Measurements from ENCODE around the gene ANAPC4.

Gene ANAPC4

DNA sequence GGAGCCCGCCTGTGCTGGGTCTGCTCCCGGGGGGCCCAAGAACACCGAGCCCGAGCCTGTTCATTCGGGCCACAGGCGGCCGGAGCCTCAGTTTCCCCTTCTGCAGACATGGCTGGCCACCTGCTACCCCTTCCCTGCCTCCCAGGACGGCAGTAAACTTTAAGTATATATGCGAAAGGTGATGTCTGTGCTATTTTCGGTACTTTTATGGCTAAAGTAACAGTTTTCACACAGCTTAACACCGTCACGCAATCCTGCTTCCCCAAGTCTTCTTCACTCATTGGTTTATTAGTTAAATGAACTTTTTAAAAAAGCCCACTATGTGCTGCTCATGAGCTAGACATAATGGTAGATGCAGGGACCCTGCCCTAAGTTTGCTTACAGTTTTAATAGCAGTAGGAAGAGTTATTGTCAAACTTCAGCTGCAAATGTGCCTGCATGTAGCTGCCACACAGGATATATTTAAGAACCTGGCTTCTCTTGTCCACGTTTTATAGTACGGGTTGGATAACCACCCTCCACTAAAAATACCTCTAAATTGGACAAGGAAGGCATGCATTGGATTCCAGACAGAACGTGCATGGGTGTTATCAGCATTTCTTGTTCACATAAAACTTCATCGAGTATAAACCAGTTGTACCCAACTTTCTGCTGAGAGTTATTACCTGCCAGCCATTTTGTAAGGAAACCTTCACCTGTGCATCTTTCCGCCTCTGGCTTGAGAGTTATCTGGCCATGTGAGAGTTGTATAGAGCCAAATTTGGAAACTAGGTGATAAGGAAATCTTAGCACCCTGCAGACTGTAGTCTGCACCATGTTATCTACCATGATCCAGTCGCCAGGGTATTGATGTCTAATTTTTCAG is 741 bp downstream of the ANAPC4 start:
- no peak for DNase-seq (ENCODE audit: low spot score)

DNA sequence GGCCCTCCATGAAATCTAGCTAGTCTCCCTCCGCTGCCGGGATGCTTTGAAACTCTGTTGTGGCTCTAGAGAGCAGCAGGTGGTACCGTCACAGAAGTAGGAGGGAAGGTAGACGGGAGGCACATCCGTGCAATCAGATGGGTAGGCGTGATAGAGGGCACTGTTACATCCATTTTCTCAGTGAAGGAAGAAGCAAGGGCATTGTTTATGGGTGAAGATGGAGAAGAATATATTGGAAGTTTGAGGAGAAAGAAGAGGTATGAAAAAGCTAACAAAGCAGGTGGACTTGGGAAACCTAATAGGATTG is 1.3 kb downstream of the ANAPC4 start:
- no peak for DNase-seq (ENCODE audit: low spot score)

DNA sequence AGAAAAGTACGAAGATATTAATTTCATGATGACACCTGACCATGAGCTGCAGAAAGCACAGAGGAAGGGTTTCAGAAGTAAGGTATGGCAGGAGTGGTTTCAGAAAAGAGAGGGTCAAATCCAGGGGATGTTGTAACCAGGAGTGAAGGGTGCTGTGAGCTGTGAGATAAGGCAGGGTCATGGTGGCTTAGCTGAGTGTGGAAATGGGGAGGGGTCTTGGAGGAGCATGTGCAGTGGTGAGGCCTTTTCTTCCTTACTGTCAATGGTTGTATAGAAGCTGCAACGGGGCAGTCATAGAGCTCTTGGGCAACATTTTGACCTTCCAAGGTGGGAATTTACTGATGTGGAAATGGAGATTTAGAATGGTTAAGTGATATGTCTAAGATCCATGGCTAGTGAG is 2.5 kb downstream of the ANAPC4 start:
- no peak for DNase-seq (ENCODE audit: low spot score)

DNA sequence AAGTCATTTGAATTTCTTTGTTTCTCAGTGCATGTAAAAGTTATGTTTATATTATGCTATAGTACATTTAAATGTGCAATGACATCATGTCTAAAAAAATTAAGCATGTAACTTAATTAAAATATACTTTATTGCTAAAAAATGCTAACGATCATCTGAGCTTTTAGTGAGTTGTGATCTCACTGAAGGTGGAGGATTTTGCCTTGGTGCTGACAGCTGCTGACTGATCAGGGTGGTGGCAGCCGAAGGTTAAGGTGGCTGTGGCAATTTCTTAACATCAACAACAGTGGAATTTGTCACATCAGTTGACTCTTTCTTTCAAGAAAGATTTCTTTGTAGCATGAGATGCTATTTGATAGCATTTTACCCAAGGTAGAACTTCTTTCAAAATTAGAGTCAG is 6.6 kb downstream of the ANAPC4 start:
- no peak for DNase-seq (ENCODE audit: low spot score)

DNA sequence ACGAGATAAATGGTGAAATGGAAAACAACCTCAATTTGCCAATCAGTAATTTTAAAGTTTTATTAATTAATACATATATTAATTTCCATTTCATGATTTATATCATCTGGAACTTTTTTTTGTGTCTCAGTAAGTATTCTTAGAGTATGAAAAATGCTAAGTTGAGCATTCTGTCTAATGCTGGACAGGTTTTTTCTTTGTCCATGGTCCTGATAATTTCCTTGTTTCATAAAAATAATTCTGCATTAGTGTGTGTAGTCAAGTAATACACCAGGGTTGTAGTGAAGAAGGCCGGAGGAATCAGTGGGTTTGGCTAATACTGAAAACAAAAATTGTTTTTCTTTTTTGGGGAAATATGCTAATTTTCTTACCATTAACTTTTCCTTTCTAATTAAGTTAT is 9.9 kb downstream of the ANAPC4 start:
- DNase-seq (ENCODE audit: low spot score) = no peak

DNA sequence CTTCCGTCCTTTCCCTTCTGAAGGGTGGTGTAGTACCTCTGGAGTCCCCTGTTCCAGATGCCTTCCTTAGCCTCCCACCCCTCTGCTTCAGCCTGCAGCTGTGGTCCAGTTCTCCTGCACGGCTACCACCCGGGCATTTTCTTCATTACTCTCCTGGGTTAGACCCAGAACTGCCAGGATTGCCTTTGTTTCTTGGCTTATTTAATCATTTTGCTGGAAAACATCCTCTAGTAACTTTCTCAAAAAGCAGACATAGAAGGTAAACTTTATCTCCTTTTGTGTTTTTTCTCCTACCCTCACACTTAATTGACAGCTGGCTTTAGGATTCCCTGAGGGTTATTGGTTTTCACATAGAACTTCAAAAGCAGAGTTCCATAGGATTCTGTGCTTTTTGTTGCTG is 20.2 kb downstream of the ANAPC4 start:
- DNase-seq (ENCODE audit: low spot score) = no peak

DNA sequence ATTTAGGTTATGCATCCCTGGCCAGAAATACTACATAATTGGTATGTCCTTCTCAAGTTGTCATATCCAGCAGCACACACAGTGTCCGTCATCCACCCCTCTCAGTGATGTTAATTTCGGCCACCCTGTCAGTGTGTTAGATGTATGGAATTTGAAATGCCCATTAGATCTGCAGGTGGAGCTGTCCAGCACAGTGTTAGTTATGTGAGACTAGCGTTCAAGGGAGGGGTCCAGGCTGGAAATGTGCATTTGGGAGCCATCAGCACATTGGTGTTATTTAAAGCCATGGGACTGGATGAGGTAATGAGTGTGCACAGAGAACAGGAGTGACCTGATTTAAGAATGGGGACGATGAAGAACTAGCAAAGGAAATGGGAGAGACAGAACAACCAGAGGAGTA is 22.4 kb downstream of the ANAPC4 start:
- DNase-seq (ENCODE audit: low spot score) = no peak

DNA sequence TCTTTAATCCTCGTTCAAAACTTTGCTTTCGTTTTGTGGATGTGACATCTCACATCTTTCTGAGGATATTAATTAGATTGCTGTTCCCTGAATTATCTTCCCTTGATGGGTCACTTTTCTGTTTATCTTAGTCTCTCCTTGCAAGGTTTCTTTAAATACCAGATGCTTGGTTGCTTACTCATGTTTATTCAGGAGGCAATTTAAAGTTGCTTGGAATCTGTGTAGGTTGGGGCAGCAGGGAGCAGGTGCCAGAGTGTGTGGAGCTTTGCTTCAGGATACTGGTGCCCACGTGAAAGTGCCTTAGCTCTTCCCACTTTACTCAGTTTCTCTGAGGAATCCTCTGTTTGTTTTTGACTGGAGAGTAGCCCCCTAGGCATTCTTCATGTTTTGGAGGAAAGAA is 24.0 kb downstream of the ANAPC4 start:
- no peak for DNase-seq (ENCODE audit: low spot score)

DNA sequence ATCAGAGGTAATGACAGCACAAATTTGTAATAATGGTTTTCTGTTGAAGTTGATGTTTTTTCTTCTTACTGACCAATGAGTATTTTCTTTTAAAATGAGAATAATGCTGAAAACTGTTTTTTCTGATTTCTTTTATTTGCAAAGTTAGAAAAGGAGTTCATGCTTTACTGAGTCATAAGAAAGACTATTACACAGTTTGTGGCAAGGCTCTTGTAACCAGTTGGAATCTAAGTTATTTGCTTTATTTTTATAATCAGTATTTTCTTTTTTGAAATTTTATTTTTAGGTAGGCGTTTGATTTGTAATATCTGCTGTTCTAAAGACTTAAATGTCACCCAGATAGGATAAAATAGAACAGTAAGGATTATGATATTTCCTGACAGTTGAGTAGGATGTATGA is 25.5 kb downstream of the ANAPC4 start:
- no peak for DNase-seq (ENCODE audit: low spot score)

DNA sequence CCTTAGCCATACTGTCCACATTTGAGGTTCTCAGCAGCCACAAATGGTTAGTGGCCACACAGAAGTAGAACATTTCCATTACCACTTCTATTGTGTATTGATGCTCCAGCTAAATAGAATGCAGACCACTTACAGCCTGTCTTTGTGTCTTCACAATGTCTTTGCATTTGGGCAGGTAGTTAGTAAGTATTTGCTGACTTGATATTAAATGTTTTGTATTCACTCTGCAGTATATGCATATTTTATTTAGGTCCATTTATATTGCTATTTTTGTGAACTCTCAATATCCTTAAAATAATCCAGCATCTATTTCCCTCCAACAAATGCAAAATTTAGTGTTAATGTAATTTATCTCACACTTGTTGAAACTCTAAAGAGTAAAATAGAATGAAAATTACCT is 26.6 kb downstream of the ANAPC4 start:
- DNase-seq (ENCODE audit: low spot score) = no peak

DNA sequence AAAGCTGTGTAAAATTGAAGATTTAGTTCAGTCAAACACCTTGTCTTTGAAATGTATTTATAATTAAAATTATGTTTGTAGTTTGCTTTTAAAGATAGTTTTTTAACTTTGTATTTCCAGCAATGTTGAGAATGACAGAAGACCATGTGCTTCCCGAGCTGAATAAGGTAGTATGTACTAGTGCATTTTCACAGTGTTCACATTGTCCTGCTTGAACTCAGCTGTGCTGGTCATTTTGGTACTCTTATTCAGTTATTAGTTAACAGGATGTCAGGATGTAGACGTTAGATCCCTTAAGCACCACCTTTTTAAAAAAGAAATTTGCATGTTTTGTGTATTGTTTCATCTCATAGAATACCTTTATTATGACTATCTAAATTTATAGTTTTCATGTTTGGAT is 28.4 kb downstream of the ANAPC4 start:
- no peak for DNase-seq (ENCODE audit: low spot score)

DNA sequence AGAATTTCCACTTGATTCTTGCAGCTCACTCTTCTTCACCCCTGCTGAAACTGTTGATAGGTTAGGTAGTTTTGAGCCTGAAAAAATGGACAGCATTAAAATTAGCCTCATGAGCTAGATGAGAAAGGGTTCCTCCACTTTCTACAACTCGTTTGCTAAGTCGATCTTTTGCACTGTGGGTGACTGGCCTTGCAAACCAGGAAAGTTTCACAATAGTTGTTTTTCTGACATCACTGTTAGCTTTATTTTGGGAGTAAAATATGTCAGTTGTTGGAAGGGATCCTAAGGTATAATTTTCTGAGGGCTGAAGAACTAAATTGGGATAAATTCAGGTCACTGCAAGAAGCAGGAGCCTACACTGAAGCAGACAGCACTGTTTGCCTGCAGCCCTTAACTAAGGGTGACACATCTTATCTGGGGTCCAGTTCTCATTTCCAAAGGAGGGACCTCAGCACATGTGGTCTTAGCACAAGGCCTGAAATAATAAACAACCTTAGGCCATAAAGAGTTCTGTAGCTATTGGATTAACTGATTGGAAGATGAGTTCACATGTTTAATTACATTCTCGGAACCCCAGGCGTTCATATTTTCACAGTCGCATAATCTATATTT is 29.1 kb downstream of the ANAPC4 start:
- no peak for DNase-seq (ENCODE audit: low spot score)

DNA sequence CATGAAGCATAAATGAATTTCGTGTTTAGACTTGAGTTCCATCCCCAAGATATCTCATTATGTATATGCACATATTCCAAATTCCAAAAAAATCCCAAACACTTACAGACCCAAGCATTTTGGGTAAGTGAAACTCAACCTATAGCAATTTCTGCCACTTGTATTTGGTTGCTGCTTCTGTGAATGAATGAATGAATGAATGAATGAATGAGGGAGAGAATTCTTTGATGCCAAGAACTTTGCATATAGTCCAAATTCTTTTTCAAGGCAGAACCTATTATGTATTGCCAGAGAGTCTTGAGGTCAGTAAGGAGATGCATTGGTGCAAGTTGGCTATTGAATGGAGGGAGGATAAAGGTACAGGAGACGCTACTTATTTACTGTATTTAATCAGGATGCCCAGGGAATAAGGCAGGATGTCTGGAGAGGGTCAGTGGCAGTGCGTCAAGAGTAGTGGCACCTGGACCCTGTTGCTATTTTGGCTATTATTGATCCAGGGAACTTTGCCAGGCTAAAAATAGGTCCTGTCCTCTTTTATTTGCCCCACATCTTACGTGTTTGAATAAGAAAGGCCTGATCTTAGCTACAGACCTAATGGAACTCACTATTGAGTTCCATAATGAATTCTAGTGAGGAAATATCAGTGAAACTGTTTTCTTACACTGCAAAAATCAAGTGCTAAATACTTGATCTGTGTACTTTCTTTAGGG is 33.9 kb downstream of the ANAPC4 start:
- DNase-seq (ENCODE audit: low spot score) = no peak

DNA sequence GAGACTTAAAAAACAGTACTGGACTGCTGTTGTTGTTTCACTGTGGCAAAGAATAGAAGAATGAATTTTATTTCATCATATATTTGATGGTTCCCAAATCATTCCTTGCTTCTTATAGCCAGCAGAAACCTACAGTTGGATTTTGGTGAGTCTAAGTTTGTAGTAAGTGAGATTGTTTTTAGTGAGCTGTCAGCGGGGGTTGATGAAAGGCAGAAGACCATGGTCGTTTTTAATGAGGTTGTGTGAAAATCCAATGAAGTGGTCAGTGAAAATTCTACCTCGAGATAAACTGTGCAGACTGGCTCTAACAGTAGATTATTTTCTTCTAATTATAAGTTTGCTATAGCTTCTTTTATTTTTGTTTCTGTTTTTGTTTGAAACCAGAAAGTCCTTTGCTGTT is 36.2 kb downstream of the ANAPC4 start:
- DNase-seq (ENCODE audit: low spot score) = no peak

DNA sequence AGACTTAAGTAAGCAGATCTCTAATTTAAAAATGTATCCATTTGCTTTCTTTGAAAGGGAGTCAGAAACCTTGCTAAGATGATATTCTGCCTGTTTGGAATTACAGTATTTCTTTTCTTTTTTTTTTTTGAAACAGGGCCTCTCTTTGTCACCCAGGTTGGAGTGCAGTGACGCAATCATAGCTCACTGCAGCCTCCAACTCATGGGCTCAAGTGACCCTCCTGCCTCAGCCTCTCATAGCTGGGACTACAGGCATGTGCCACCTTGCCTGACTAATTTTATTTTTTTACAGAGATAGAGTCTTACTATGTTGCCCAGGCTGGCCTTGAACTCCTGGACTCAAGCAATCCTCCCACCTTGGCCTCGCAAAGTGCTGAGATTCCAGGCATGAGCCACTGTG is 40.0 kb downstream of the ANAPC4 start:
- DNase-seq (ENCODE audit: low spot score) = no peak

DNA sequence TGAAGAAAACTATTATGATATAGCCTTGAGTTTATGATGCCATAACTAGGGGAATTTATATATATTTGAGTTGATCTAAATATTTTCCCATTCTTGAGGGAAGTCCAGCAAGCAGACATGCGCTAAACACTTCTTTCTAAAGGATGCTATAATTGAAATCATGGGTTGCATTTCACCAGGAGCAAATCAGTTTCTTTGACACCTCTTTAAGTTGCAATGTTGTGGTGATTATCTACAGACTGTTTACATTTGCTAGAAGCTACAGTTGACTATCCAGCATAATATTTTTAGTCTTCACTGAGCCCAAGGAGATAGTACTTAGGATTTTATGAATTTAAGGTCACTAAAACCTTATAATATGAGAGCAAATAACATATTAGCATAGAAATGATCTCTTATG is 43.9 kb downstream of the ANAPC4 start:
- no peak for DNase-seq (ENCODE audit: low spot score)

DNA sequence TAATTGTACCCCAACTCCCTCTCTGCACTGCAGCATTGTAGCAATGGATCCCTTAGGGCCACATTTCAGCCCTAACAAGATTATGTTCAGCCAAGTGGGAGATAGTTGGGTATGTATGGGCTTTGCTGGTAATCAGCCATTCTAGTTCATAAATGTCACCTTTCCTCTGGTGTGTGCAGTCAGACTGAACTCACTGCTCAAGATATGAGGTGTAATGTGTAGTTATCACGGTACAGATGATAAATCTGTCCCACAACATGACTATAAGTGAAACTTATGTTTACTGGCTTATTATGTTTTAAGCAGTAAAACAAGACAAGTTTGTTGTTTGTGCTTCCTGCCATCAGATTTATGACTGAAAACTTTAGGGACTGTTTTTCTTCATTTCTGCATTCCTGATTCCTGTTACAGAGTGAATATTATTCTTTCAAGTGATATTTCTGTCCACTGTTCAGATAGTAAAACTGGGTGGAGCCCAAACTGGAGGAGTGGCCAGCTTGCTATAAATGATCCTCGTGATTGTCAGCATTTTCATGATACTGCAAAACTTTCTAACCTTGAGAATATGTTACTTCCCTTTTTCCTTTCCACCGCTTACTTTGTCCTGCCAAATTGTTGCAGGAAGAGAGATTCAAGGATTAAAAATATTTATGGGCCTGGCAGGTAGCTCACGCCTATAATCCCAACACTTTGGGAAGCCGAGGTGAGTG is 44.9 kb downstream of the ANAPC4 start:
- no peak for DNase-seq (ENCODE audit: low spot score)

DNA sequence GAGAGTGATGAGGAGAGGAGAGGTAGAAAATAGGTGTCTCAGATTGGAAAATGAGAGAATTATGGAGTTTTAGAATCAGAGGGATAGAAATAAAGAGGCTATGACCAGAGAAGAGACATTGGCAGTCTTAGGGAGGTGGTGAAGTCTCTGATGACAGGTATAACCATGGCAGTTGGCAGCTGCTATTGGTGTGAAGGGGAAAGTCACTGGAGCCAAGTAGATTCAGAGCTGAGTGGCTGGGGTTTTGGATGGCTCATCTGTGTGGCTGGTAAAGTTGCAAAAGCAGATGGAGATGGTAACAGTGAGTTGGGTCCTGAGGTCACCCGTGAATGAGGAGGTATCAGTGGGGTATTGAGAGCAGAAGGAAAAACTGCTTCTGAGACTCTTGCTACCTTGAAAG is 46.5 kb downstream of the ANAPC4 start:
- no peak for DNase-seq (ENCODE audit: low spot score)

DNA sequence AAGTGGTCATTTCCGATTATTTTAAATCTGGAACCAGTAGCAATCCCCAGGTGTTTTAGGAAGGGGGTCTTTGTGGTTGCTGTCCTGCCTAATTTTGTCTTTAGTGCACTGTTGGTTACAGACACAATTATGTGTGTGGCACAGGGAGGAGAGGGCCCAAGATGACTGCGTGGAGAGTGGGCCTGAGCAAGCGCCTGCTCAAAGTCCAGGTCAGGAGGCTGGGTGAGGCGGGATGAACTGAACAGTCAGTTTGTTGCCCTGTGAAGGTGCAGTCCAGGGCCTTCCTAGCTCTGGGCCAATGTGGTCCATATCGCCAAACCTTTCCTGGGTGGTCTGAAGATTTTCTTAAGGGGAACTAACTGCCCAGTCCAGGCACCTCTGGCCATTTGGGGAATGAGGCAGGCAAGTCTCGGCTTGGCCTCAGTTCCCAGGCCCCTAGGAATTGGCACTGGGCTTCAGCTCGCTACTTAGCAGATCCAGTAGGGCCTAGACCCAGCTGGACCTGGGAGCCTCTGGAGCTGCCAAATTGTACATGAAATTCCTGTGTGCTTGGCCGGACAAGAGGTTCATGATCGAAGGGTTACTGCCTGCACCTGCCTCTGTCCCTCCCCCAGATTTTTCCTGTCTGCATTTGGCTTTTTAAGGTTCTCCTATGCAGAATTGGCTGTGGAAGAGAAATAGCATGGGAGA is 47.6 kb downstream of the ANAPC4 start:
- DNase-seq (ENCODE audit: low spot score) = no peak

DNA sequence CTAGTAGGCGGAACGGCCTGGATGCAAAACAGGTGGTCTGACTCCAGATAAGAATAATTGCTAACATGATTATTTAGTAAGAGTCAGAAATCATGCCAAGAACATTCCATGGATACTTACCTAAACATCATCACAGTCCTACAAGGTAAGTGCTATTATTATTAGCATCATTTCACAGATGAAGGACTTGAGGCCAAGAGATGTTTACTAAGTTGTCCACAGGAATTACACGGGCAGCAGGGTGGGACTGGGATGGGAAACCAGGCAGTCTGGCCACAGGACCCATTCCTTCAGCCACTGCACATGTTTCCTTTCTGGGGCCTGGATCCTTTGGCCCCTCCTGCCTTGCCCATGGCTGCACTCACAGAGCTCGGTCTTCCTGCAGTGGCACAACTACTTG is 48.3 kb downstream of the ANAPC4 start:
- no peak for DNase-seq (ENCODE audit: low spot score)

DNA sequence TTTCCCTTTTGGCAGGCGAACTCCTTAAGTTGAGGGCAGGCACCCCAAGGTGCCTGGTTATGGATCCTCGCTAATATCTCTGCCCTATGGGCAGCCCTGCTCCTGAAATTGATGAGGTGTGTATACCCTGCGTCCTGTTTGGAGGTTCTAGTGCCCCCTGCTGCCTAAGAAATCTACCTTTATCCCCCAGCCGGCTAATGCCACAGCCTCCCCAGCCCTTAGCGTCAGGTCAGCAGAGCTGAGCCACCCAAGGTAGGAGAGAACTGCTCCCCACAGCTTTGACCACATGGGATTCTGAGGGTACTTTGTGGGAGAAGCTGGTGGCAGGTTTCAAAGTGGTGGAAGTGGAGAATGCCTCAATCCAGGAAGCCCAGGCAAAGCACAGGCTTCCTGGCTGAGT is 50.8 kb downstream of the ANAPC4 start:
- DNase-seq (ENCODE audit: low spot score) = no peak

DNA sequence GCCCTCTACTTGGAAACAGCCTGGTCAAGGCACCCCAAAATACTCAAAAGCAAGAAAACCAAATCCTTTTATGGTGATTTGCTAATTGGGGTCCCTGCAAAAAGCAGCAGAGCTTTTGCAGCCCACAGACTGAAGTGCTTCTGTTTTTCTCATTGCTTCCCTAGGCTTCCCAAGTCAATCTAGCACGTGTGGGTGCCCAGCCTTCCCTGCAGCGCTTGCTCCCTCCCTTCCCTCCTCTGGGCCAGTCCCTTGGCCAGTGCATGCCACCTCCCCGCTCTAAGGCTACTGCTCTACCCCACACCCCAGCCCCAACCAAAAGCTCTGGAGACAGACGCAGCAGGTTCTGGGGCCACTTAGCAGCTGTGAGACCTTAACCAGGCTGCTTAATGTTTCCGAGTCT is 53.6 kb downstream of the ANAPC4 start:
- no peak for DNase-seq (ENCODE audit: low spot score)
